Stimulated activated memory B cell treated with anti-CD40 and anti-IgM and Interleukin-4, amounts not matched to agents 10 μg/mL and 1 μg/mL and 100 μg/mL, for 72 hours (primary cell): ENCODE data around the gene SPIB.

Source experiments
- ATAC-seq: fragments of 150-1000 bp; cut with Tn5 transposase; 2 replicates; pipeline ENCODE4 v1.10.0; 2021
- H3K27ac Mint-ChIP-seq: one replicate; pipeline ENCODE4 v1.8.0; 2022; ENCODE audit warnings: mild to moderate bottlenecking, mixed read lengths
- H3K27me3 Mint-ChIP-seq: one replicate; pipeline ENCODE4 v1.8.0; 2022; ENCODE audit warnings: mixed read lengths
- H3K36me3 Mint-ChIP-seq: one replicate; pipeline ENCODE4 v1.8.0; 2022; ENCODE audit warnings: mixed read lengths
- H3K4me1 Mint-ChIP-seq: one replicate; pipeline ENCODE4 v1.8.0; 2022; ENCODE audit warnings: mixed read lengths
- H3K4me3 Mint-ChIP-seq: one replicate; pipeline ENCODE4 v1.8.0; 2022; ENCODE audit warnings: mild to moderate bottlenecking, moderate library complexity, mixed read lengths
- H3K9me3 Mint-ChIP-seq: one replicate; pipeline ENCODE4 v1.8.0; 2022; ENCODE audit warnings: mixed read lengths

SPIB gene

DNA sequence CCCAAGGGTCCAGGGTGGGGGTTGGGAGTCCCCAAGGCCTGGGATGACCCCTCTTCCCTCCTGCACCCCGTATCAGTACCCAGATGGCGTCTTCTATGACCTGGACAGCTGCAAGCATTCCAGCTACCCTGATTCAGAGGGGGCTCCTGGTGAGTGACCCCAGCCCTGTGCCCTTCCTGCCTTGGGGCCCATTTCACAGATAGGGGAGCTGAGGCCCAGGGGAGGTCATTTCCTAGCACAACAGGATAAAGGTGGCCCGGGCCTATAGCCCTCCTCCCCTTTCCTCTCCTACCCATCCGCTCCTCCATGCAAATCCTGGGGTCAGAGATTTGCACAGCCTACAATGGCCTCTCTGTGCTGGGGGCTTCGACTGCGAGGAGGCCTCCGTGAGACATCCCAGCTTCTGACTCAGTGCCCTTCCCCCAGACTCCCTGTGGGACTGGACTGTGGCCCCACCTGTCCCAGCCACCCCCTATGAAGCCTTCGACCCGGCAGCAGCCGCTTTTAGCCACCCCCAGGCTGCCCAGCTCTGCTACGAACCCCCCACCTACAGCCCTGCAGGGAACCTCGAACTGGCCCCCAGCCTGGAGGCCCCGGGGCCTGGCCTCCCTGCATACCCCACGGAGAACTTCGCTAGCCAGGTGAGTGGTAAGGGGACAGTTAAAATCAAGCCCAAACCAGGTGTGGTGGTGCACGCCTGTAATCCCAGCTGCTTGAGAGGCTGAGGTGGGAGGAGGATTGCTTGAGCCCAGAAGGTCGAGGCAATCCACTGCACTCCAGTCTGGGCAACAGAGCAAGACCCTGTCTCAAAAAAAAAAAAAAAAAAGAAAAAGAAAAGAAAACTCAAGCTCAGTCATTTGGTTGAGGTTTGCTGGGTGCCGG lies 3.9 kb downstream of the SPIB start:
- Mint-ChIP-seq H3K27me3 (no peaks in the 10 kb centered on the region), H3K9me3 (no peaks in the 10 kb centered on the region), H3K4me3 (peak overlapping the region; percentile 97), H3K36me3 (peaks cover 69% of the 10 kb centered on the region), H3K27ac (peak overlapping the region; percentile 91), H3K4me1 (peaks cover 75% of the 10 kb centered on the region)
- ATAC-seq, result no peak

DNA sequence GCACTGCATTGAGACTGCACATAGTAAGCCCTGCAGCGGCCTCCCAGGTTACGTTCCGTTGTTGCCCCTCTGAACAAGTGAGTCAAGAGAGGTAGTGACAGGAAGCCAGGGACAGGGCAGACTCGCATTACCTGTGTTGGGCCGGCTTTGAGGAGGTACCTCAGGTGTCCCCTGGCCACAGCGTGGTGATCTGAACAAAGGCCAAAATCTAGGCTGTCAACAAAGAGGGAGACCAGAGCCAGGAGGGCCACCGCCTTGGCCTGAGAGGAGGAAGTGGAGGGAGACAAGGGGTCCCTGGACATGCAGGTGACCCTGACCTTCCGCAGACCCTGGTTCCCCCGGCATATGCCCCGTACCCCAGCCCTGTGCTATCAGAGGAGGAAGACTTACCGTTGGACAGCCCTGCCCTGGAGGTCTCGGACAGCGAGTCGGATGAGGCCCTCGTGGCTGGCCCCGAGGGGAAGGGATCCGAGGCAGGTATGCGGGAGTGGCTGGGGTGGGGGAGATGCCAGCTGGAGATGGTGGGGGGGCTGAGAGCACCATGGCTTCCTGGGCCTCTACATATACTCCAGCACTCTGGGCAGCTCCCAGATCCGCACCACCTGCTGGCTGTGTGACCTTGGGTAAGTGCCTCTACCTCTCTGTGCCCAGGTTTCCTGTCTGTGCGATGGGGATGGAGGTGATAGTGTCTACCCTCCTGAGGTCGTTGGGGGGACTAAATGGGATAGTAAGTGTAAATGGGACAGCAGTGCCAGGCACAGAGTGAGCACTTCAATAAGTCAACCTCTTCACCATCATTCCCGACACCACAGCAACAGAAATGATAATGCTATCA lies 4.8 kb downstream of the SPIB start:
- Mint-ChIP-seq H3K9me3 (no peaks in the 10 kb centered on the region), H3K4me1 (peaks cover 77% of the 10 kb centered on the region), H3K27me3 (no peaks in the 10 kb centered on the region), H3K27ac (peak overlapping the region; percentile 91), H3K36me3 (peaks cover 74% of the 10 kb centered on the region), H3K4me3 (no peak overlapping the region)
- ATAC-seq, result no peak

DNA sequence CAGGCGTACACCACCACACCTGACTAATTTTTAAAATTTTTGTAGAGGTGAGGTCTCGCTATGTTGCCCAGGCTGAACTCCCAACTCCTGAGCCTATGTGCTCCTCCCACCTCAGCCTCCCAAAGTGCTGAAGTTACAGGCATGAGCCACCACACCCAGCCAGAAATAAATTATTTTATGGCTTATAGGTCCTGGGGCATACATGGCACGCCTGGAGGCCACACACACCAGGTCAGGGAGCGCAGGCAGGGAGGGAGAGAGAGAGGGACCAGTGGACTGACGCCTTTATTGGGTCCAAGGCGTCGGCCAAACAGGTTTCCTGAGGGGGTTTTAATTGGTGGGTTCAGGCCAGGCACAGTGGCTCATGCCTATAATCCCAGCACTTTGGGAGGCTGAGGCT lies 6.8 kb downstream of the SPIB start:
- Mint-ChIP-seq H3K27me3 (no peaks in the 10 kb centered on the region), H3K9me3 (no peaks in the 10 kb centered on the region), H3K4me1 (peaks cover 86% of the 10 kb centered on the region), H3K36me3 (peaks cover 68% of the 10 kb centered on the region), H3K27ac (peak overlapping the region; percentile 64), H3K4me3 (no peak overlapping the region)
- ATAC-seq, result no peak

DNA sequence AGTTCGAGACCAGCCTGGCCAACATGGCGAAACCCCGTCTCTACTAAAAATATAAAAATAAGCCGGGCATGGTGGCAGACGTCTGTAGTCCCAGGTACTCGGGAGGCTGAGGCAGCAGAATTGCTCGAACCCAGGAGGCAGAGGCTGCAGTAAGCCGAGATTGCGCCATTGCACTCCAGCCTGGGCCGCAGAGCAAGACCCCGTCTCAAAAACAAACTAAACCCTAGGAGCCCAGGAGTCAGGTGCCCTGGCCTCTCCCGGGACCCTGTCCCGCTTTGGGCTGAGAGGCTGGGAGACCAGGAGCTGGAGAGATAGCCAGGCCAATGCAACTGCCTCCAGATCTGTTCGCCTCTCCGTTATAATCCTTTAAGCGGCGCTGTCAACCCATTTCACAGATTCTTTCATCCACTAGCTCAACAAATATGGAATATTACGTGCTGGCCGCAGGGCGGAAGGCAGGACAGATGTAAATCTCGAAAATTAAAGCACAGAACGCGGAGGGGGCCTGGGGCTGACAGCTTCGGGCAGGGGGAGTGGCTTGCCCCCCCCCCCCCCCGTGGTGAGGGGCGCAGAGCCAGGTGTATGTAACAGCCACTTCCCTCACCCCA lies 8.7 kb downstream of the SPIB start:
- Mint-ChIP-seq H3K4me1 (peaks cover 82% of the 10 kb centered on the region), H3K4me3 (no peak overlapping the region), H3K27me3 (no peaks in the 10 kb centered on the region), H3K36me3 (peaks cover 51% of the 10 kb centered on the region), H3K27ac (peak overlapping the region; percentile 94), H3K9me3 (no peaks in the 10 kb centered on the region)
- ATAC-seq, result no peak

DNA sequence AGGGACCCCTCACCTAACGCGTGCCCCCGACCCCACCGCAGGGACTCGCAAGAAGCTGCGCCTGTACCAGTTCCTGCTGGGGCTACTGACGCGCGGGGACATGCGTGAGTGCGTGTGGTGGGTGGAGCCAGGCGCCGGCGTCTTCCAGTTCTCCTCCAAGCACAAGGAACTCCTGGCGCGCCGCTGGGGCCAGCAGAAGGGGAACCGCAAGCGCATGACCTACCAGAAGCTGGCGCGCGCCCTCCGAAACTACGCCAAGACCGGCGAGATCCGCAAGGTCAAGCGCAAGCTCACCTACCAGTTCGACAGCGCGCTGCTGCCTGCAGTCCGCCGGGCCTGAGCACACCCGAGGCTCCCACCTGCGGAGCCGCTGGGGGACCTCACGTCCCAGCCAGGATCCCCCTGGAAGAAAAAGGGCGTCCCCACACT lies 9.3 kb downstream of the SPIB start:
- H3K4me3 Mint-ChIP-seq, result peak overlapping the region; percentile 46

GRCh38 chr19:50428772-50429463 lies 10.2 kb downstream of the SPIB start:
- ATAC-seq, result peak; percentile 21
- Mint-ChIP-seq H3K4me3 (peak overlapping the region; percentile 7), H3K36me3 (peaks cover 36% of the 10 kb centered on the region), H3K4me1 (peaks cover 82% of the 10 kb centered on the region), H3K27me3 (no peaks in the 10 kb centered on the region), H3K9me3 (no peaks in the 10 kb centered on the region), H3K27ac (peak overlapping the region; percentile 94)

More for the DNA sequence above, 9.3 kb downstream of the SPIB start:
- H3K9me3 Mint-ChIP-seq, result no peaks in the 10 kb centered on the region
- ATAC-seq, result peak; percentile 42
- H3K27ac Mint-ChIP-seq, result peak overlapping the region; percentile 94
- no peaks in the 10 kb centered on the region for H3K27me3 Mint-ChIP-seq
- peaks cover 45% of the 10 kb centered on the region for H3K36me3 Mint-ChIP-seq
- peaks cover 82% of the 10 kb centered on the region for H3K4me1 Mint-ChIP-seq

DNA sequence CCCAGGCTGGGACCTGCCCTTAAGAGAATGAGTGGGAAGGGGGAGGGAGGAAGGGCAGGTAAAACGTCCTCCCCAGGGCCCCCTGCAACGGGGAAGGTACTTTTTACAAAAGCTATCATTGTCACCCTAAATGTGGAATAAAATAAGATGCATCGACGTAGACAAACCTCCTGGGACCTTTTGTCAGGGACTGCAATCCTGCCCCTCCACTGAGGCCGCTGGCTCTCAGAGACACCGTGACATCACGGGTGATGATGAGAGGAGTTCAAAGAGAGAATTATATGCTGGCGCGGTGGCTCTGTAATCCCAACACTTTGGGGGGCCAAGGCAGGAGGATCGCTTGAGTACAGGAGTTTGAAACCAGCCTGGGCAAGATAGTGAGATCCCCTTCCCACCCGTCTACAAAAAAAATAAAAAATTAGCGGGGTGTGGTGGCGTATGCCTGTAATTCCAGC lies 12.2 kb downstream of the SPIB start:
- Mint-ChIP-seq H3K9me3 (no peaks in the 10 kb centered on the region), H3K27ac (peak overlapping the region; percentile 94), H3K36me3 (peaks cover 23% of the 10 kb centered on the region), H3K27me3 (no peaks in the 10 kb centered on the region), H3K4me1 (peaks cover 78% of the 10 kb centered on the region), H3K4me3 (peak overlapping the region; percentile 89)
- ATAC-seq, result peak; percentile 58

- H3K27ac Mint-ChIP-seq, result peak overlapping the region; percentile 94
- peak; percentile 81 for ATAC-seq
- H3K27me3 Mint-ChIP-seq, result no peaks in the 10 kb centered on the region
- H3K9me3 Mint-ChIP-seq, result no peaks in the 10 kb centered on the region
- peaks cover 76% of the 10 kb centered on the region for H3K4me1 Mint-ChIP-seq
- H3K4me3 Mint-ChIP-seq, result peak overlapping the region; percentile 89
- H3K36me3 Mint-ChIP-seq, result peaks cover 19% of the 10 kb centered on the region
These were observed 12.8 kb downstream of the SPIB start for GRCh38 chr19:50431343-50432220.

- Mint-ChIP-seq H3K27me3 (no peaks in the 10 kb centered on the region), H3K9me3 (no peaks in the 10 kb centered on the region), H3K27ac (peak within 1 kb of the TSS; percentile 94), H3K4me3 (peak within 1 kb of the TSS; percentile 89), H3K4me1 (peaks cover 78% of the 10 kb centered on the region), H3K36me3 (peaks cover 18% of the 10 kb centered on the region)
- peak; percentile 3 for ATAC-seq
These were observed 13.7 kb downstream of the SPIB start, which contains the start of gene MYBPC2 for GRCh38 chr19:50432221-50433028. Gene MYBPC2, plus strand, starts transcription at chr19:50432892. Its CDS starts 62 bp downstream, at chr19:50432954.

- peak overlapping the region; percentile 89 for H3K4me3 Mint-ChIP-seq
- peaks cover 67% of the 10 kb centered on the region for H3K4me1 Mint-ChIP-seq
- peaks cover 11% of the 10 kb centered on the region for H3K36me3 Mint-ChIP-seq
- no peaks in the 10 kb centered on the region for H3K27me3 Mint-ChIP-seq
- ATAC-seq, result no peak
- H3K27ac Mint-ChIP-seq, result peak overlapping the region; percentile 94
- peaks cover 4% of the 10 kb centered on the region for H3K9me3 Mint-ChIP-seq
These were observed 14.8 kb downstream of the SPIB start for GRCh38 chr19:50433201-50434180.

GRCh38 chr19:50434525-50434924 lies 15.8 kb downstream of the SPIB start:
- H3K4me1 Mint-ChIP-seq, result peaks cover 57% of the 10 kb centered on the region
- H3K27ac Mint-ChIP-seq, result peak overlapping the region; percentile 94
- peaks cover under 1% of the 10 kb centered on the region for H3K36me3 Mint-ChIP-seq
- no peak for ATAC-seq
- peak overlapping the region; percentile 16 for H3K4me3 Mint-ChIP-seq
- peaks cover 6% of the 10 kb centered on the region for H3K9me3 Mint-ChIP-seq
- H3K27me3 Mint-ChIP-seq, result no peaks in the 10 kb centered on the region

GRCh38 chr19:50435221-50435620 lies 16.5 kb downstream of the SPIB start:
- no peak overlapping the region for H3K27ac Mint-ChIP-seq

More at GRCh38 chr19:50435221-50435620, 16.5 kb downstream of the SPIB start:
- H3K4me1 Mint-ChIP-seq, result peaks cover 50% of the 10 kb centered on the region
- no peaks in the 10 kb centered on the region for H3K36me3 Mint-ChIP-seq
- no peak for ATAC-seq
- H3K9me3 Mint-ChIP-seq, result peaks cover 6% of the 10 kb centered on the region
- no peaks in the 10 kb centered on the region for H3K27me3 Mint-ChIP-seq
- H3K4me3 Mint-ChIP-seq, result no peak overlapping the region
